ENCODE data around the gene ABCA9.
A peak's percentile ranks its signal among the peaks of the same experiment; 100 is the strongest.

DNA sequence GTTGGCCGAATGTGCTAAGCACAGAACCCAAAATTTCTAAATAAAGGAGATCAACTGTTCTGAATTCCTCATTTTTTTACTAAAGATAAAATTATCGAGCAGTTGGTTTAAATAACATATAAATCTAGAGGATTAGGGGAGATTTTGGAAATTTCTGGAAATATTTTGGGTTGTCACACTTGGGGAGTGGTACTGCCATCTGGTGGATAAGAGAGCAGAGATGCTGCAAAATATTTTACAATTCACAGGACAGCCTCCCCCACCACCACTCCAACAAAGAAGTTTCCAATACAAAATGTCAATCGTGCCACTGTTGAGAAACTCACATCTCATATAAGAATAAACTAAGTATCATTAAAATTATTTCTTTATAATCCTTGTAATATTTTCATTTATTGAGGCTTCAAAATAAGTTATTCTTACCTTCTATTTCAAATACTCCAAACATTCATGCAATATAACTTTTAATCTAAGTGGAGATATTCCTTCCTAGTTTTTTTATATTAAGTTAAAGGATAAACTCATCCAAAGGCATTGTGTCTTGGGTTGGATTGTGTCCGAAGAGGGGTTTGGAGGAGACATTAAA is 88.5 kb downstream of the ABCA9 start:
- TF ChIP-seq, protein P1, sequence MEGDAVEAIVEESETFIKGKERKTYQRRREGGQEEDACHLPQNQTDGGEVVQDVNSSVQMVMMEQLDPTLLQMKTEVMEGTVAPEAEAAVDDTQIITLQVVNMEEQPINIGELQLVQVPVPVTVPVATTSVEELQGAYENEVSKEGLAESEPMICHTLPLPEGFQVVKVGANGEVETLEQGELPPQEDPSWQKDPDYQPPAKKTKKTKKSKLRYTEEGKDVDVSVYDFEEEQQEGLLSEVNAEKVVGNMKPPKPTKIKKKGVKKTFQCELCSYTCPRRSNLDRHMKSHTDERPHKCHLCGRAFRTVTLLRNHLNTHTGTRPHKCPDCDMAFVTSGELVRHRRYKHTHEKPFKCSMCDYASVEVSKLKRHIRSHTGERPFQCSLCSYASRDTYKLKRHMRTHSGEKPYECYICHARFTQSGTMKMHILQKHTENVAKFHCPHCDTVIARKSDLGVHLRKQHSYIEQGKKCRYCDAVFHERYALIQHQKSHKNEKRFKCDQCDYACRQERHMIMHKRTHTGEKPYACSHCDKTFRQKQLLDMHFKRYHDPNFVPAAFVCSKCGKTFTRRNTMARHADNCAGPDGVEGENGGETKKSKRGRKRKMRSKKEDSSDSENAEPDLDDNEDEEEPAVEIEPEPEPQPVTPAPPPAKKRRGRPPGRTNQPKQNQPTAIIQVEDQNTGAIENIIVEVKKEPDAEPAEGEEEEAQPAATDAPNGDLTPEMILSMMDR (IDR thresholded peaks at IDR 0.05; ENCODE audit: poor library complexity, severe bottlenecking): peak; percentile 26
- TF ChIP-seq MXI1 (conservative IDR thresholded peaks at IDR 0.05; ENCODE audit: poor library complexity, severe bottlenecking) (no peak), POLR2AphosphoS5 (IDR thresholded peaks at IDR 0.05) (no peak), EZH2 (IDR thresholded peaks at IDR 0.05; ENCODE audit: borderline replicate concordance, insufficient read depth, low read length, poor library complexity, severe bottlenecking) (no peak), RAD21 (conservative IDR thresholded peaks at IDR 0.05) (no peak), TAF1 (IDR thresholded peaks at IDR 0.05; ENCODE audit: low read depth) (no peak)
- TF ChIP-seq, protein P2, sequence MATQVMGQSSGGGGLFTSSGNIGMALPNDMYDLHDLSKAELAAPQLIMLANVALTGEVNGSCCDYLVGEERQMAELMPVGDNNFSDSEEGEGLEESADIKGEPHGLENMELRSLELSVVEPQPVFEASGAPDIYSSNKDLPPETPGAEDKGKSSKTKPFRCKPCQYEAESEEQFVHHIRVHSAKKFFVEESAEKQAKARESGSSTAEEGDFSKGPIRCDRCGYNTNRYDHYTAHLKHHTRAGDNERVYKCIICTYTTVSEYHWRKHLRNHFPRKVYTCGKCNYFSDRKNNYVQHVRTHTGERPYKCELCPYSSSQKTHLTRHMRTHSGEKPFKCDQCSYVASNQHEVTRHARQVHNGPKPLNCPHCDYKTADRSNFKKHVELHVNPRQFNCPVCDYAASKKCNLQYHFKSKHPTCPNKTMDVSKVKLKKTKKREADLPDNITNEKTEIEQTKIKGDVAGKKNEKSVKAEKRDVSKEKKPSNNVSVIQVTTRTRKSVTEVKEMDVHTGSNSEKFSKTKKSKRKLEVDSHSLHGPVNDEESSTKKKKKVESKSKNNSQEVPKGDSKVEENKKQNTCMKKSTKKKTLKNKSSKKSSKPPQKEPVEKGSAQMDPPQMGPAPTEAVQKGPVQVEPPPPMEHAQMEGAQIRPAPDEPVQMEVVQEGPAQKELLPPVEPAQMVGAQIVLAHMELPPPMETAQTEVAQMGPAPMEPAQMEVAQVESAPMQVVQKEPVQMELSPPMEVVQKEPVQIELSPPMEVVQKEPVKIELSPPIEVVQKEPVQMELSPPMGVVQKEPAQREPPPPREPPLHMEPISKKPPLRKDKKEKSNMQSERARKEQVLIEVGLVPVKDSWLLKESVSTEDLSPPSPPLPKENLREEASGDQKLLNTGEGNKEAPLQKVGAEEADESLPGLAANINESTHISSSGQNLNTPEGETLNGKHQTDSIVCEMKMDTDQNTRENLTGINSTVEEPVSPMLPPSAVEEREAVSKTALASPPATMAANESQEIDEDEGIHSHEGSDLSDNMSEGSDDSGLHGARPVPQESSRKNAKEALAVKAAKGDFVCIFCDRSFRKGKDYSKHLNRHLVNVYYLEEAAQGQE (IDR thresholded peaks at IDR 0.05; ENCODE audit: borderline replicate concordance): no peak

Data from neural cell (in vitro differentiated cells).